Loucy (cell line): Measurements from ENCODE around the gene CEP112.

Experiments
- CTCF ChIP-seq: fragments of 200-600 bp; sonication (generic); conservative IDR thresholded peaks from 2 replicates; pipeline ENCODE4 v1.5.1; 2014; ENCODE audit warnings: mild to moderate bottlenecking, antibody characterized with exemption, low read length
- EZH2phosphoT487 ChIP-seq: fragments of 200-600 bp; IDR thresholded peaks from 2 replicates; pipeline ENCODE4 v1.6.1; 2018; ENCODE audit warnings: antibody characterized with exemption, mild to moderate bottlenecking, moderate library complexity, borderline replicate concordance

- TF ChIP-seq CTCF: no peak
- no peak for TF ChIP-seq EZH2phosphoT487
Measured at GRCh38 chr17:66234611-66235010, 42.7 kb upstream of the CEP112 start.
